HG03196 (cell line): ENCODE results near the gene CDKN2AIPNL.
"Not testable (repeated sequence)": the region's sequence is repeated elsewhere in the genome, so short reads cannot be mapped to it uniquely, and the experiment has no call there.

Experiments used
- ATAC-seq: cut with Tn5 transposase; IDR thresholded peaks from one replicate; pipeline ENCODE4 v1.9.1; 2021; ENCODE audit not compliant: unreplicated experiment

Gene CDKN2AIPNL

GRCh38 chr5:134438721-134439123 lies 27.0 kb upstream of the CDKN2AIPNL start:
- ATAC-seq: no peak

GRCh38 chr5:134437847-134438581 lies 26.3 kb upstream of the CDKN2AIPNL start:
- ATAC-seq: no peak

- no peak for ATAC-seq
These were observed 25.7 kb upstream of the CDKN2AIPNL start for GRCh38 chr5:134437340-134437846.

- ATAC-seq: peak; percentile 75
These were observed 25.1 kb upstream of the CDKN2AIPNL start for GRCh38 chr5:134436523-134437339.

GRCh38 chr5:134435560-134435959 lies 23.9 kb upstream of the CDKN2AIPNL start:
- no peak for ATAC-seq

- ATAC-seq: no peak
These were observed 21.1 kb upstream of the CDKN2AIPNL start for GRCh38 chr5:134432677-134433359.

GRCh38 chr5:134432174-134432573 lies 20.5 kb upstream of the CDKN2AIPNL start:
- ATAC-seq: no peak

- ATAC-seq: no peak
These were observed 18.4 kb upstream of the CDKN2AIPNL start for GRCh38 chr5:134430001-134430569.

- no peak for ATAC-seq
These were observed 15.9 kb upstream of the CDKN2AIPNL start for GRCh38 chr5:134427540-134428041.

- ATAC-seq: no peak
These were observed 14.7 kb upstream of the CDKN2AIPNL start for GRCh38 chr5:134426361-134426760.

GRCh38 chr5:134423376-134423775 lies 11.7 kb upstream of the CDKN2AIPNL start:
- no peak for ATAC-seq

- ATAC-seq: no peak
These were observed 11.2 kb upstream of the CDKN2AIPNL start for GRCh38 chr5:134422791-134423365.

- not testable (repeated sequence) for ATAC-seq
These were observed 9.4 kb upstream of the CDKN2AIPNL start for GRCh38 chr5:134421038-134421437.

GRCh38 chr5:134420343-134420742 lies 8.7 kb upstream of the CDKN2AIPNL start:
- no peak for ATAC-seq

- ATAC-seq: no peak
These were observed 7.3 kb upstream of the CDKN2AIPNL start for GRCh38 chr5:134418958-134419357.

- ATAC-seq: no peak
These were observed 6.0 kb upstream of the CDKN2AIPNL start for GRCh38 chr5:134417707-134418106.

GRCh38 chr5:134413046-134413445 lies 1.4 kb upstream of the CDKN2AIPNL start:
- no peak for ATAC-seq

GRCh38 chr5:134411228-134411545 lies 494 bp downstream of the CDKN2AIPNL start:
- ATAC-seq: no peak

GRCh38 chr5:134410822-134411221 lies 859 bp downstream of the CDKN2AIPNL start:
- ATAC-seq: no peak

GRCh38 chr5:134409321-134409720 lies 2.4 kb downstream of the CDKN2AIPNL start:
- ATAC-seq: no peak

GRCh38 chr5:134406390-134406789 lies 5.3 kb downstream of the CDKN2AIPNL start:
- no peak for ATAC-seq
